Measurements from ENCODE around the gene MOXD1.

- TF ChIP-seq CTCF (optimal IDR thresholded peaks at IDR 0.05 in 1 of 3, IDR thresholded peaks at IDR 0.05 in 1 of 3, conservative IDR thresholded peaks at IDR 0.05 in 1 of 3; ENCODE audit: extremely low read depth in 1 of 3, insufficient read depth in 2 of 3, low read length in 3 of 3), result no peak
- no peak for TF ChIP-seq EZH2 (IDR thresholded peaks at IDR 0.05; ENCODE audit: low read length)
Observed at GRCh38 chr6:132287101-132287500, 114.2 kb downstream of the MOXD1 start.

Data from keratinocyte (primary cell).